ENCODE measurements around the gene OPCML.

GRCh38 chr11:132655187-132655855, 877.0 kb downstream of the OPCML start:
- TF ChIP-seq CTCF (IDR thresholded peaks at IDR 0.05) (no peak), POLR2A (IDR thresholded peaks at IDR 0.05) (no peak)
